G401 (cell line): Measurements from ENCODE around the gene KCNH4. TPM values are rescaled to one million over a fixed set of nuclear protein-coding genes. Genes with fewer than 3 reads are reported as not detected.

Experiments
- DNase-seq: peaks from one replicate; pipeline ENCODE4 v3.0.0-alpha.2; 2015; ENCODE audit warnings: low spot score
- in situ Hi-C: cut with HindIII; loops from 2 replicates; pipeline ENCODE4 v1.10.0; 2016; ENCODE audit warnings: low sequenced_read_pairs, mixed read lengths
- total RNA-seq: library from RNA; depleted of rRNA; stranded (reverse); fragments of >200 nt; shearing (Covaris generic); gene quantifications from 2 replicates; pipeline ENCODE4 v1.2.3, GENCODE V29; 2014

Gene KCNH4
- total RNA-seq, 1 experiment from 2014 or later, result not detected

GRCh38 chr17:42182927-42183734 is 2.2 kb upstream of the KCNH4 start:
- DNase-seq, result no peak
- in situ Hi-C loops, result no loop called here

GRCh38 chr17:42181851-42182207 is 887 bp upstream of the KCNH4 start:
- no peak for DNase-seq
- in situ Hi-C loops, result no loop called here

- in situ Hi-C loops, result no loop called here
- DNase-seq, result no peak
Observed at GRCh38 chr17:42180411-42180921, 476 bp downstream of the KCNH4 start.

- DNase-seq, result no peak
Observed at GRCh38 chr17:42179911-42180410, 981 bp downstream of the KCNH4 start.

GRCh38 chr17:42179335-42179734 is 1.6 kb downstream of the KCNH4 start:
- no peak for DNase-seq
- in situ Hi-C loops, result no loop called here

More at GRCh38 chr17:42179911-42180410, 981 bp downstream of the KCNH4 start:
- in situ Hi-C loops, result no loop called here

GRCh38 chr17:42178817-42179216 is 2.1 kb downstream of the KCNH4 start:
- in situ Hi-C loops, result no loop called here

GRCh38 chr17:42177684-42178083 is 3.3 kb downstream of the KCNH4 start:
- in situ Hi-C loops, result no loop called here
- DNase-seq, result no peak

More at GRCh38 chr17:42178817-42179216, 2.1 kb downstream of the KCNH4 start:
- DNase-seq, result no peak

GRCh38 chr17:42174126-42174783 is 6.7 kb downstream of the KCNH4 start:
- in situ Hi-C loops, result loop anchor here (5.0 kb wide), 1 partner anchor 83 kb away; no protein-coding TSS in a partner anchor
- DNase-seq, result no peak

GRCh38 chr17:42171831-42172230 is 9.1 kb downstream of the KCNH4 start:
- in situ Hi-C loops, result loop anchor here (5.0 kb wide), 1 partner anchor 85 kb away; no protein-coding TSS in a partner anchor
- no peak for DNase-seq

GRCh38 chr17:42169351-42169750 is 11.6 kb downstream of the KCNH4 start:
- in situ Hi-C loops, result no loop called here
- DNase-seq, result no peak

GRCh38 chr17:42167807-42168206 is 13.1 kb downstream of the KCNH4 start:
- in situ Hi-C loops, result no loop called here
- DNase-seq, result no peak

- in situ Hi-C loops, result no loop called here
- DNase-seq, result no peak
Observed at GRCh38 chr17:42166196-42166763, 14.7 kb downstream of the KCNH4 start.

- in situ Hi-C loops, result no loop called here
Observed at GRCh38 chr17:42165751-42166150, 15.2 kb downstream of the KCNH4 start.

GRCh38 chr17:42163696-42164407 is 17.1 kb downstream of the KCNH4 start:
- in situ Hi-C loops, result no loop called here
- DNase-seq, result no peak

More at GRCh38 chr17:42165751-42166150, 15.2 kb downstream of the KCNH4 start:
- DNase-seq, result no peak

GRCh38 chr17:42163113-42163512 is 17.8 kb downstream of the KCNH4 start:
- in situ Hi-C loops, result no loop called here
- no peak for DNase-seq

- in situ Hi-C loops, result no loop called here
- DNase-seq, result no peak
Observed at GRCh38 chr17:42160531-42160910, 20.4 kb downstream of the KCNH4 start.

- in situ Hi-C loops, result no loop called here
- DNase-seq, result no peak
Observed at GRCh38 chr17:42159796-42160530, 21.0 kb downstream of the KCNH4 start.

GRCh38 chr17:42155614-42156045 is 25.3 kb downstream of the KCNH4 start:
- no peak for DNase-seq
- in situ Hi-C loops, result no loop called here
